ENCODE data around the gene SLC4A1AP. TPM values are rescaled to one million over a fixed set of nuclear protein-coding genes. Genes with fewer than 3 reads are reported as not detected.
A peak's percentile ranks its signal among the peaks of the same experiment; 100 is the strongest.

Gene SLC4A1AP
- total RNA-seq, 1 donor = 31.1 TPM

GRCh38 chr2:27735263-27735904 lies 71.7 kb downstream of the SLC4A1AP start:
- TF ChIP-seq CTCF (IDR thresholded peaks at IDR 0.05; ENCODE audit: insufficient read depth, low read depth, low read length) = no peak
- peak; percentile 66 for DNase-seq (ENCODE audit: low read depth)
- peak overlapping the region; percentile 55 for H3K4me3 ChIP-seq (ENCODE audit: low read depth, low read length)

DNA sequence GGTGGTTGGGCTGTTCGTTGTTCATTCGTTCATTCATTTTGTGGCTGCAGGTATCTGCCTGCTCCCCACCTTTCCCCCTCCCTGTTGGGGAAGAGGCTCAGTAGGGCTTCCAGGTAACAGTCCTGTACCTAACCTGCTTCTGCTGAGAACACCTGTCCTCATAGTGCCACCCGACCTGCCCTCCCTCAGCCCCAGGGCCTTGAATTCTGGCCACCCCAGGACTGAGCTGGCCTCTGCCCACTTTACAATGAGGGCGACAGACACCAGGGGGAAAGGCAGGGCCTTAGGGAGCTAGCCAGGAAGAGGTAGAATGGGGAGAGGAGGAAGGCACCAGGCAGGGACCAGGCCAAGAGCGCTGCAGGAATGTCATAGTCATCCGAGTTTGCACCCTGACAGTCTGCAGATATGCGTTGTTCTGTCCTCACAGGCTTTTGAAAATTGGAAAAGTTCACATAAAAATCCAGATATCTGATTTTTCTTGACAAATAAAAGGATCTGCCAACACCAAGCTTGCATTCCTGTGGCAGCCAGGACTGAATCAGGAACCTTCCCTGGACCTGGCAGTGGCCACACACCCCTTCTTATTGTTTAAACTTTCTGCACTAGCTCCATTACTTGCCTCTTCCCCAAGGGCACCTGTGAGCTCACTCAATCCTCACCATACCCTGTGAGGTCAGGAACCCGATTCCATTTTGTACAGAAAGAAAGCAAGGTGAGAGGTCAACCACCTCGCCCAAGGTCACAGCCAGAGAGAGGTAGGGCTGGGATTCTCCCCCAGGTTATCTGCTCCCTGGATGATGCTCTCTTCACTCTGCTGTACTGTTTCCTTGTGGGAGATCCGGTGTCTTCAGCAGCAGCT lies 72.6 kb downstream of the SLC4A1AP start:
- no peak for TF ChIP-seq CTCF (IDR thresholded peaks at IDR 0.05; ENCODE audit: insufficient read depth, low read depth, low read length)
- H3K4me3 ChIP-seq (ENCODE audit: low read depth, low read length) = no peak overlapping the region
- no peak for DNase-seq (ENCODE audit: low read depth)

- no peak for TF ChIP-seq CTCF (IDR thresholded peaks at IDR 0.05; ENCODE audit: insufficient read depth, low read depth, low read length)
- no peak overlapping the region for H3K4me3 ChIP-seq (ENCODE audit: low read depth, low read length)
- no peak for DNase-seq (ENCODE audit: low read depth)
These were observed 73.2 kb downstream of the SLC4A1AP start for GRCh38 chr2:27736890-27737204.

DNA sequence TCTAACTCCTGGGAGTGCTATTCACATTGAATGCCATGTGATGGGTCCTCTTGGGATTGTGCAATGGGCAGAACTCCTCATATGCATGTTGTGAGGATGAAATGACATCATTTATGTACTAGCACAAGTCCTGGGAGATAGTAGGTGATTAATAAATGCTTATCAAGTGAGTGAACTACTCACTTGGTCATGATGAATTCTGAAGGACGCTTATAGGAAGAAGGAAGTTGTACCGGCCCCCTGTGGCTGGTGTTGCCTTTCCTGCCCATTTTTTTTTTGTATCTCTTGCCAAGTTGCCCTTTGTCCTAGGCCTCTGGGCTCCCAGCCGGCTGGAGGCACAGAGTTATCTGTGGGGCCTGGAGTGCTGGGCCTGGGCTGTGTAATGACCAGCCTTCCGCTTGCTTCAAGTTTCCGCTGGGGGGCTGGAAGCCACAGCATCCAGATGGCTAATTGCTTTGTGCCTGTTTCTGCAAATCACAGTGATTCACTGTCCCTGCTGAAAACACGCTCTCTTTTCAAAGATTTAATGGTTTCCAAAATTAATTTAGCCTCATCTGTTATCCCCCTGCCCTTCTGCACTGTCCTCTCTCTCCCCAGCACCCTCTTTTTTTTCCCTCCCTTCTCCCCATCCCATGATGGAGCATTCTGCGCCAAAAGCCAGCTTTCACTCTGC lies 74.1 kb downstream of the SLC4A1AP start:
- no peak overlapping the region for H3K4me3 ChIP-seq (ENCODE audit: low read depth, low read length)
- DNase-seq (ENCODE audit: low read depth) = peak; percentile 79
- TF ChIP-seq CTCF (IDR thresholded peaks at IDR 0.05; ENCODE audit: insufficient read depth, low read depth, low read length) = no peak

GRCh38 chr2:27738349-27739057 lies 74.8 kb downstream of the SLC4A1AP start:
- TF ChIP-seq CTCF (IDR thresholded peaks at IDR 0.05; ENCODE audit: insufficient read depth, low read depth, low read length) = no peak
- no peak overlapping the region for H3K4me3 ChIP-seq (ENCODE audit: low read depth, low read length)

DNA sequence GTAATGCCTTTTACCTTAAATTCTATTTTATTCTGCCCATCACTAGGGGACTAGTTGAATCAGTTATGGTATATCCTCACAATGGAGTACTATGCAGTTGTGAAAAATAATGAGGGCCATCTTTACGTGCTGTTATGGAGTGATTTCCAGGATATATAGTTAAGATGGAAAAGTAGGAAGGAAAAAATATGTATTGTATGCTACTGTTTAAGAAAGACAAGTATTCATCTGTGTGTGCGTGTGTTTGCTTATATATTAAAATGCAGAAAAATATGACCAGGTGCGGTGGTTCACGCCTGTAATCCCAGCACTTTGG lies 75.3 kb downstream of the SLC4A1AP start:
- no peak overlapping the region for H3K4me3 ChIP-seq (ENCODE audit: low read depth, low read length)
- TF ChIP-seq CTCF (IDR thresholded peaks at IDR 0.05; ENCODE audit: insufficient read depth, low read depth, low read length) = no peak
- DNase-seq (ENCODE audit: low read depth) = no peak

More at GRCh38 chr2:27738349-27739057, 74.8 kb downstream of the SLC4A1AP start:
- no peak for DNase-seq (ENCODE audit: low read depth)

Measured in fibroblast of villous mesenchyme (primary cell).